Caco-2 (cell line): ENCODE data around the gene IP6K1. TPM values are rescaled to one million over a fixed set of nuclear protein-coding genes. Genes with fewer than 3 reads are reported as not detected.

Source experiments
- BruUV-seq: library from RNA; stranded (reverse); fragments of 400-500 nt; replicated peaks from 2 replicates; lab custom pipeline; 2021; lab: Mats Ljungman, UMichigan
- CTCF ChIA-PET: fragments of 300-600 bp; sonication (Branson Sonifier 250); formaldehyde crosslinking; loops from one replicate; lab custom pipeline; 2022; ENCODE audit warnings: antibody characterized with exemption; lab: Charles Lee
- POLR2A ChIA-PET: fragments of 300-600 bp; sonication (Branson Sonifier 250); formaldehyde crosslinking; loops from one replicate; lab custom pipeline; 2022; ENCODE audit warnings: antibody characterized with exemption; lab: Charles Lee
- DNase-seq, 2 experiments: peaks; one replicate each; pipeline versions ENCODE4 v3.0.0 to v3.0.0-alpha.2; 2020 to 2022
- H3K27me3 ChIP-seq: replicated peaks from 2 replicates; pipeline ENCODE4 v1.6.0; 2011; ENCODE audit warnings: low read length; ENCODE audit not compliant: control insufficient read depth, insufficient read depth
- H3K36me3 ChIP-seq: 2 replicates; pipeline ENCODE4 v1.5.1; 2011; ENCODE audit warnings: low read length; ENCODE audit not compliant: control insufficient read depth, insufficient read depth
- H3K4me1 ChIP-seq: fragments of 250-450 bp; sonication (Bioruptor Pico); 2 replicates; pipeline ENCODE4 v1.5.1; 2020; ENCODE audit warnings: mild to moderate bottlenecking
- H3K4me3 ChIP-seq: 2 replicates; pipeline ENCODE4 v1.5.1; 2011; ENCODE audit warnings: low read depth, mild to moderate bottlenecking, control low read depth, low read length
- H3K9me3 ChIP-seq: fragments of 250-450 bp; sonication (Bioruptor Pico); 2 replicates; pipeline ENCODE4 v1.5.1; 2020; ENCODE audit warnings: mild to moderate bottlenecking, moderate library complexity
- H3K27ac Mint-ChIP-seq: one replicate; pipeline ENCODE4 v1.8.0; 2022; ENCODE audit warnings: mixed read lengths; ENCODE audit not compliant: unreplicated experiment
- H3K27me3 Mint-ChIP-seq: one replicate; pipeline ENCODE4 v1.8.0; 2022; ENCODE audit warnings: mixed read lengths; ENCODE audit not compliant: insufficient read depth, unreplicated experiment
- H3K36me3 Mint-ChIP-seq: one replicate; pipeline ENCODE4 v1.8.0; 2022; ENCODE audit warnings: mild to moderate bottlenecking, mixed read lengths; ENCODE audit not compliant: insufficient read depth, unreplicated experiment
- H3K4me1 Mint-ChIP-seq: one replicate; pipeline ENCODE4 v1.8.0; 2022; ENCODE audit warnings: low read depth, mixed read lengths; ENCODE audit not compliant: unreplicated experiment
- H3K4me3 Mint-ChIP-seq: one replicate; pipeline ENCODE4 v1.8.0; 2022; ENCODE audit warnings: mild to moderate bottlenecking, moderate library complexity, mixed read lengths; ENCODE audit not compliant: unreplicated experiment
- H3K9me3 Mint-ChIP-seq: one replicate; pipeline ENCODE4 v1.8.0; 2022; ENCODE audit warnings: mixed read lengths; ENCODE audit not compliant: unreplicated experiment
- intact Hi-C: fragments of 100-400 bp; cut with micrococcal nuclease; formaldehyde crosslinking; loops from one replicate; pipeline ENCODE4 v1.10.0; 2022; ENCODE audit not compliant: unreplicated experiment
- total RNA-seq: library from RNA; stranded (reverse); gene quantifications from 2 replicates; pipeline ENCODE4 v1.2.3, GENCODE V29; 2022
- TF ChIP-seq, protein P1 (sequence below), 2 experiments: fragments of 200-600 bp in 1 of 2; IDR thresholded peaks; 1 replicate in 1 of 2; 2 replicates in 1 of 2; pipeline versions ENCODE4 v1.5.1 to v1.8.0; 2011 to 2022; ENCODE audit warnings: antibody characterized with exemption in 1 of 2, control low read depth in 1 of 2, inconsistent platforms in 1 of 2, low read depth in 1 of 2, low read length in 1 of 2, mild to moderate bottlenecking in 1 of 2, moderate library complexity in 1 of 2; ENCODE audit not compliant: insufficient read depth in 1 of 2, severe bottlenecking in 1 of 2, unreplicated experiment in 1 of 2

IP6K1 gene
- total RNA-seq, 1 experiment from 2014 or later = 35.5 TPM

DNA sequence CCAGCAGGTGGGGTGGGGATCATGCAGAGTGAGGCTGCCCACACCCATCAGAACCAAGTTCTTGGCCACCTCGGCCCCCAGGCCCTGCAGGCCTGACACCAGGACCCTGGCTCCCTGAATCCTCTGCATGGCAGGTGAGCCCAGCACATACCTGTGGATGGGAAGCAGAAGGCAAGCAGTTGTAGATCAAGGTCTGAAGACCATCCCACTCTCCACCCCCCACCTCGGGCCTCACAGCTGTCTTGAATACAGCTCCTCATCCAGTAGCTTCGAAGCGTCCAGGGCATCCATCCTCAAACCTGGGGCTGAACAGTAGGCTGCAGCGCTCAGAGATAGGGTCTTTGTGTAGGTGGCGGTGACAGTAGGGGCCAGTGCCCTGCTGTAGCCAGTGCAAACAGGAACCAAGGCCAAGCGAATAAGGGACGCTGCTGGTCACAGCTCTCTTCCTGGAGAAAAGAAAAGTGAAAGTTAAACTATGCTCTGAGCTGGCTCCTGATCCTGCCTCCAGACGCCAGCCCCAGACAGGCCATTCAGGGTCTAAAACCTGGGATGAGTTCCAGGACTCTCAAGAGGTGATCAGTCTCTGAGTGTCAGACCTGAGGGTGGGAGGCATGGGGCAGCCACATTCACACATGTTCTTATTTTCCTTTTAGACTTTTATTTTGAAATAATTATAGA is 27.3 kb upstream of the IP6K1 start, which contains the start of gene UBA7:
Gene UBA7 (minus strand): TSS at position 457 of the 678 bp plus-strand sequence. CDS start 166 bp downstream, at position 291.
- H3K9me3 Mint-ChIP-seq = no peaks in the 10 kb centered on the region
- H3K4me1 ChIP-seq = no peaks in the 10 kb centered on the region
- no peak within 1 kb of the TSS for H3K4me3 ChIP-seq
- TF ChIP-seq, protein P1, sequence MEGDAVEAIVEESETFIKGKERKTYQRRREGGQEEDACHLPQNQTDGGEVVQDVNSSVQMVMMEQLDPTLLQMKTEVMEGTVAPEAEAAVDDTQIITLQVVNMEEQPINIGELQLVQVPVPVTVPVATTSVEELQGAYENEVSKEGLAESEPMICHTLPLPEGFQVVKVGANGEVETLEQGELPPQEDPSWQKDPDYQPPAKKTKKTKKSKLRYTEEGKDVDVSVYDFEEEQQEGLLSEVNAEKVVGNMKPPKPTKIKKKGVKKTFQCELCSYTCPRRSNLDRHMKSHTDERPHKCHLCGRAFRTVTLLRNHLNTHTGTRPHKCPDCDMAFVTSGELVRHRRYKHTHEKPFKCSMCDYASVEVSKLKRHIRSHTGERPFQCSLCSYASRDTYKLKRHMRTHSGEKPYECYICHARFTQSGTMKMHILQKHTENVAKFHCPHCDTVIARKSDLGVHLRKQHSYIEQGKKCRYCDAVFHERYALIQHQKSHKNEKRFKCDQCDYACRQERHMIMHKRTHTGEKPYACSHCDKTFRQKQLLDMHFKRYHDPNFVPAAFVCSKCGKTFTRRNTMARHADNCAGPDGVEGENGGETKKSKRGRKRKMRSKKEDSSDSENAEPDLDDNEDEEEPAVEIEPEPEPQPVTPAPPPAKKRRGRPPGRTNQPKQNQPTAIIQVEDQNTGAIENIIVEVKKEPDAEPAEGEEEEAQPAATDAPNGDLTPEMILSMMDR (IDR thresholded peaks at IDR 0.05; ENCODE audit: insufficient read depth in 1 of 2, low read depth in 1 of 2, low read length in 1 of 2, severe bottlenecking in 1 of 2, unreplicated experiment in 1 of 2) = no peak
- H3K4me3 Mint-ChIP-seq = no peak within 1 kb of the TSS
- H3K9me3 ChIP-seq = no peaks in the 10 kb centered on the region
- ChIA-PET CTCF (interaction anchor here (0.9 to 1.0 kb wide), 2 partner anchors 11 to 26 kb away, joined by 3 read pairs; partner anchors contain the start of gene INKA1), POLR2A (no interaction called here)
- DNase-seq = no peak
- no peak within 1 kb of the TSS for H3K27ac Mint-ChIP-seq
- intact Hi-C loops = no loop called here
- no peaks in the 10 kb centered on the region for H3K27me3 Mint-ChIP-seq
- no peaks in the 10 kb centered on the region for H3K27me3 ChIP-seq
- H3K4me1 Mint-ChIP-seq = no peaks in the 10 kb centered on the region
- no peaks in the 10 kb centered on the region for H3K36me3 ChIP-seq
- BruUV-seq = no TSS peak
- no peaks in the 10 kb centered on the region for H3K36me3 Mint-ChIP-seq

DNA sequence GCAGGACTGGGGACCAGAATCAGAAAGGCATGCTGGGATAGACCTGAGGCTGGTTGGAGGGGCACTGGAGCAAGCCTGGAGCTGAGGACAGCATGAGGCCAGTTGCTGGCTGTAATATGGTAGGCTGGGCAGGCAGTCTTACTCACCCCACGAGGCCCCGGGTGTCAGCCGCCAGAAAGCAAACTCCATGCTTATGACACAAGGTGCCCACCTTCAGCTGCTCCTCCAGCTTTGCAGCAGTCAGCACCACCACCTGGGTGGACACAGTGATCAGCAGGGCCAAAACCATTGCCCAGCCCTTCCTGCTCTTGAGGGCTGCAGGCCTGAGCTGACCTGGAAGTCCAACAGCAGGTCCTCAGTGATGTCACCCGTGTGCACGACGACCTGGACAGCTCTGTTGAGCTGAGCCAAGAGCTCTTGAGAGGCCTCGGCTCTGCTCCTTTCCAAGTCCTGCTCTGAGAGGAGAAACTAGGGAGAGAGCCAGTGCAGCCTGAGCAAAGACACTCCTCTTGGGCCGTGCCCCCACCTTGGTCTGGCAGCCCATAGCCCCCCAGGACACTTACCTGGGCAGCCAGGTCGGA is 26.7 kb upstream of the IP6K1 start:
- no peak for DNase-seq
- ChIA-PET CTCF (interaction anchor here (0.9 to 1.0 kb wide), 2 partner anchors 10 to 26 kb away, joined by 3 read pairs; partner anchors contain the start of gene INKA1), POLR2A (no interaction called here)
- Mint-ChIP-seq H3K27ac (no peak overlapping the region), H3K36me3 (no peaks in the 10 kb centered on the region), H3K27me3 (no peaks in the 10 kb centered on the region), H3K4me1 (no peaks in the 10 kb centered on the region), H3K4me3 (no peak overlapping the region), H3K9me3 (no peaks in the 10 kb centered on the region)
- no peak overlapping the region for H3K4me3 ChIP-seq
- TF ChIP-seq, protein P1 (IDR thresholded peaks at IDR 0.05; ENCODE audit: insufficient read depth in 1 of 2, low read depth in 1 of 2, low read length in 1 of 2, severe bottlenecking in 1 of 2, unreplicated experiment in 1 of 2) = no peak
- H3K27me3 ChIP-seq = no peaks in the 10 kb centered on the region
- H3K36me3 ChIP-seq = no peaks in the 10 kb centered on the region
- no peaks in the 10 kb centered on the region for H3K9me3 ChIP-seq
- BruUV-seq = no TSS peak
- intact Hi-C loops = no loop called here
- no peaks in the 10 kb centered on the region for H3K4me1 ChIP-seq

DNA sequence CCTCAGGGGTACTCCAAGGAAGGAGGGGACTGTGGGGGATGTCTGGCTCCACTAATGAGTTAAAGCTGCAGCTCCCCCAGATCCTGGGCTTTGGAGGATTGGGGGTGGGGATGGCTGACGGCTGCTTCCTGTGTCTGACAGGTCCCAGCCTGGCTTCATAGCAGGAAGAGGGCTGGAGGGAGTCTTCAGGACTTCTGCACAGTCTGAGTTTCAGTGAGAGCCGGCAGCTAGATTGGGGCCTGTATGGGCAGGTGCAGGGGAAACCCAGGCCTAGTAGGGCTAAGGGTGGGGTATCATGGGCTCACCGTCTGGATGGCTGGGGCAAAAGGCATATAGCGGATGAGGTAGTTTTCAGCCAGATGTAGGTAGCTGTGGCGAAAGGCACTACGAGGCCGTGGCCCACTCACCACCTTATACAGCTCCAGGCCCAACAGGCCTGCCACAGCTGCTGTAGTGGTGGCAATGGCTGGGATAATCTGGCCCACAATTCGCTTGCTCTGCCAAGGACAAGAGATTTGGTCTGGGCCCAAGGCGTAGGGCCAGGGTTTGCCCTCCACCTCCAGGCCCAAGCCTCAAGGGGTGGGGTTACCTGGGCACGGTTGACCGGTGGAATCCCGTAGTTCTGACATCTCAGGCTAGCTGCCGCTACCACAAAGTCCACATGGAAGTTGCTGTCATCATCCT is 21.2 kb upstream of the IP6K1 start:
- Mint-ChIP-seq H3K27ac (no peak overlapping the region), H3K4me3 (no peak overlapping the region), H3K4me1 (peaks cover 2% of the 10 kb centered on the region), H3K9me3 (no peaks in the 10 kb centered on the region), H3K27me3 (no peaks in the 10 kb centered on the region), H3K36me3 (peaks cover 1% of the 10 kb centered on the region)
- Histone ChIP-seq H3K9me3 (no peaks in the 10 kb centered on the region), H3K4me1 (no peaks in the 10 kb centered on the region), H3K27me3 (no peaks in the 10 kb centered on the region), H3K36me3 (no peaks in the 10 kb centered on the region), H3K4me3 (no peak overlapping the region)
- DNase-seq = no peak
- BruUV-seq = no TSS peak
- intact Hi-C loops = no loop called here
- CTCF ChIA-PET = interaction anchor here (1.2 kb wide), 1 partner anchor 31 kb away, joined by 3 read pairs; no protein-coding TSS in a partner anchor
- TF ChIP-seq, protein P1 (IDR thresholded peaks at IDR 0.05; ENCODE audit: insufficient read depth in 1 of 2, low read depth in 1 of 2, low read length in 1 of 2, severe bottlenecking in 1 of 2, unreplicated experiment in 1 of 2) = no peak
- POLR2A ChIA-PET = interaction anchor here (0.6 kb wide), 1 partner anchor 122 kb away, joined by 3 read pairs; the partner anchor contains the start of gene MON1A
